ENCODE results near the gene DMKN. TPM values are rescaled to one million over a fixed set of nuclear protein-coding genes. Genes with fewer than 3 reads are reported as not detected.
A peak's percentile ranks its signal among the peaks of the same experiment; 100 is the strongest.

DMKN gene
- total RNA-seq: 10 to 100 TPM in 3 of 4 donors, 1 to 10 TPM in 1; 9.1 to 23.4 (median 15.7) TPM
- 22.8 TPM for polyA plus RNA-seq
- long read RNA-seq, donor 1, partial matches to known transcripts: 1 of 5 reads
- long read RNA-seq, donor 1, other reads (novel, unspliced or antisense): 4 of 5 reads
- long read RNA-seq, donor 2, partial matches to known transcripts: 0 of 4 reads
- long read RNA-seq, donor 2, other reads (novel, unspliced or antisense): 4 of 4 reads
- long read RNA-seq, donor 3, partial matches to known transcripts: 0 of 7 reads
- long read RNA-seq, donor 3, other reads (novel, unspliced or antisense): 6 of 7 reads
- long read RNA-seq, donor 4, partial matches to known transcripts: 1 of 7 reads
- long read RNA-seq, donor 4, other reads (novel, unspliced or antisense): 5 of 7 reads

GRCh38 chr19:35513628-35514281 is at the start of gene DMKN:
Gene DMKN, minus strand, starts transcription at chr19:35513649. Its CDS starts 174 bp downstream, at chr19:35513475.
- H3K4me3 ChIP-seq (ENCODE audit: low read length): no peak within 1 kb of the TSS
- H3K9me3 ChIP-seq (ENCODE audit: control insufficient read depth, low read length): no peaks in the 10 kb centered on the region
- ATAC-seq: no peak
- H3K27ac ChIP-seq (ENCODE audit: low read length): no peak within 1 kb of the TSS
- no peak for DNase-seq
- no peaks in the 10 kb centered on the region for H3K4me1 ChIP-seq (ENCODE audit: control insufficient read depth, insufficient read depth, low read length)
- intact Hi-C loops (cut with DNase I): loop anchor here in 1 of 4 donors (10.0 kb wide), 1 partner anchor 71 kb away; the partner anchor contains the start of gene PMIS2
- H3K27me3 ChIP-seq (ENCODE audit: control insufficient read depth, insufficient read depth): no peaks in the 10 kb centered on the region
- WGBS: 18% methylated on average over 15 of the region's 15 CpGs

- H3K9me3 ChIP-seq (ENCODE audit: control insufficient read depth, low read length): no peaks in the 10 kb centered on the region
- H3K27ac ChIP-seq (ENCODE audit: low read length): no peak overlapping the region
- 63% methylated on average over 2 of the region's 2 CpGs for WGBS
- intact Hi-C loops (cut with DNase I): no loop called here
- DNase-seq: no peak
- H3K4me1 ChIP-seq (ENCODE audit: control insufficient read depth, insufficient read depth, low read length): no peaks in the 10 kb centered on the region
- no peak for ATAC-seq
- no peak overlapping the region for H3K4me3 ChIP-seq (ENCODE audit: low read length)
- no peaks in the 10 kb centered on the region for H3K27me3 ChIP-seq (ENCODE audit: control insufficient read depth, insufficient read depth)
These were observed 49.3 kb upstream of the DMKN start for GRCh38 chr19:35562776-35563175.

- no peak overlapping the region for H3K4me3 ChIP-seq (ENCODE audit: low read length)
- H3K4me1 ChIP-seq (ENCODE audit: control insufficient read depth, insufficient read depth, low read length): no peaks in the 10 kb centered on the region
- intact Hi-C loops (cut with DNase I): no loop called here
- 57% methylated on average over 17 of the region's 17 CpGs for WGBS
- no peaks in the 10 kb centered on the region for H3K27me3 ChIP-seq (ENCODE audit: control insufficient read depth, insufficient read depth)
- H3K9me3 ChIP-seq (ENCODE audit: control insufficient read depth, low read length): no peaks in the 10 kb centered on the region
- no peak for ATAC-seq
- no peak overlapping the region for H3K27ac ChIP-seq (ENCODE audit: low read length)
- peak in 1 of 3 donors; percentile 11 for DNase-seq
These were observed 48.9 kb upstream of the DMKN start for GRCh38 chr19:35562336-35562735.

- Histone ChIP-seq H3K27me3 (ENCODE audit: control insufficient read depth, insufficient read depth) (no peaks in the 10 kb centered on the region), H3K4me1 (ENCODE audit: control insufficient read depth, insufficient read depth, low read length) (no peaks in the 10 kb centered on the region), H3K27ac (ENCODE audit: low read length) (no peak overlapping the region), H3K9me3 (ENCODE audit: control insufficient read depth, low read length) (no peaks in the 10 kb centered on the region), H3K4me3 (ENCODE audit: low read length) (no peak overlapping the region)
- DNase-seq: peak in 1 of 3 donors; percentile 19
- no peak for ATAC-seq
- 74% methylated on average over 6 of the region's 6 CpGs for WGBS
- intact Hi-C loops (cut with DNase I): no loop called here
These were observed 48.0 kb upstream of the DMKN start for GRCh38 chr19:35561436-35561835.

- ATAC-seq (no peak), DNase-seq (peak in 1 of 3 donors; percentile 12)
- H3K27me3 ChIP-seq (ENCODE audit: control insufficient read depth, insufficient read depth): no peaks in the 10 kb centered on the region
- 63% methylated on average over 6 of the region's 6 CpGs for WGBS
- no peak overlapping the region for H3K4me3 ChIP-seq (ENCODE audit: low read length)
- H3K9me3 ChIP-seq (ENCODE audit: control insufficient read depth, low read length): no peaks in the 10 kb centered on the region
- no peak overlapping the region for H3K27ac ChIP-seq (ENCODE audit: low read length)
- intact Hi-C loops (cut with DNase I): no loop called here
- no peaks in the 10 kb centered on the region for H3K4me1 ChIP-seq (ENCODE audit: control insufficient read depth, insufficient read depth, low read length)
These were observed 47.2 kb upstream of the DMKN start for GRCh38 chr19:35560677-35561076.

GRCh38 chr19:35560271-35560670 is 46.8 kb upstream of the DMKN start:
- intact Hi-C loops (cut with DNase I): no loop called here
- ATAC-seq (no peak), DNase-seq (peak in 1 of 3 donors; percentile 50)
- no peaks in the 10 kb centered on the region for H3K9me3 ChIP-seq (ENCODE audit: control insufficient read depth, low read length)
- 84% methylated on average over 18 of the region's 18 CpGs for WGBS
- no peak overlapping the region for H3K4me3 ChIP-seq (ENCODE audit: low read length)
- no peaks in the 10 kb centered on the region for H3K4me1 ChIP-seq (ENCODE audit: control insufficient read depth, insufficient read depth, low read length)
- H3K27ac ChIP-seq (ENCODE audit: low read length): no peak overlapping the region
- no peaks in the 10 kb centered on the region for H3K27me3 ChIP-seq (ENCODE audit: control insufficient read depth, insufficient read depth)

GRCh38 chr19:35559781-35560180 is 46.3 kb upstream of the DMKN start:
- H3K27me3 ChIP-seq (ENCODE audit: control insufficient read depth, insufficient read depth): no peaks in the 10 kb centered on the region
- H3K27ac ChIP-seq (ENCODE audit: low read length): no peak overlapping the region
- 89% methylated on average over 23 of the region's 23 CpGs for WGBS

GRCh38 chr19:35559281-35559659 is 45.8 kb upstream of the DMKN start:
- H3K27me3 ChIP-seq (ENCODE audit: control insufficient read depth, insufficient read depth): no peaks in the 10 kb centered on the region
- H3K9me3 ChIP-seq (ENCODE audit: control insufficient read depth, low read length): no peaks in the 10 kb centered on the region
- no peaks in the 10 kb centered on the region for H3K4me1 ChIP-seq (ENCODE audit: control insufficient read depth, insufficient read depth, low read length)
- ATAC-seq: no peak
- no peak for DNase-seq
- H3K4me3 ChIP-seq (ENCODE audit: low read length): no peak overlapping the region
- 68% methylated on average over 11 of the region's 11 CpGs for WGBS
- intact Hi-C loops (cut with DNase I): no loop called here
- no peak overlapping the region for H3K27ac ChIP-seq (ENCODE audit: low read length)

More at GRCh38 chr19:35559781-35560180, 46.3 kb upstream of the DMKN start:
- intact Hi-C loops (cut with DNase I): no loop called here
- DNase-seq (peak in 1 of 3 donors; percentile 33), ATAC-seq (no peak)
- Histone ChIP-seq H3K4me3 (ENCODE audit: low read length) (no peak overlapping the region), H3K4me1 (ENCODE audit: control insufficient read depth, insufficient read depth, low read length) (no peaks in the 10 kb centered on the region), H3K9me3 (ENCODE audit: control insufficient read depth, low read length) (no peaks in the 10 kb centered on the region)

GRCh38 chr19:35558400-35559280 is 45.2 kb upstream of the DMKN start:
- DNase-seq (peak in 1 of 3 donors; percentile 56), ATAC-seq (no peak)
- no peaks in the 10 kb centered on the region for H3K4me1 ChIP-seq (ENCODE audit: control insufficient read depth, insufficient read depth, low read length)
- no peaks in the 10 kb centered on the region for H3K27me3 ChIP-seq (ENCODE audit: control insufficient read depth, insufficient read depth)
- no peaks in the 10 kb centered on the region for H3K9me3 ChIP-seq (ENCODE audit: control insufficient read depth, low read length)
- WGBS: 31% methylated on average over 53 of the region's 53 CpGs
- intact Hi-C loops (cut with DNase I): no loop called here
- H3K4me3 ChIP-seq (ENCODE audit: low read length): peak overlapping the region; percentile 30
- no peak overlapping the region for H3K27ac ChIP-seq (ENCODE audit: low read length)

GRCh38 chr19:35557539-35558399 is 44.3 kb upstream of the DMKN start:
- intact Hi-C loops (cut with DNase I): no loop called here
- Histone ChIP-seq H3K27me3 (ENCODE audit: control insufficient read depth, insufficient read depth) (no peaks in the 10 kb centered on the region), H3K27ac (ENCODE audit: low read length) (no peak overlapping the region)

More at GRCh38 chr19:35557539-35558399, 44.3 kb upstream of the DMKN start:
- H3K9me3 ChIP-seq (ENCODE audit: control insufficient read depth, low read length): no peaks in the 10 kb centered on the region
- DNase-seq (peak; percentile 72 to 88 (median 86)), ATAC-seq (peak; percentile 62 to 83)
- WGBS: 3% methylated on average over 60 of the region's 60 CpGs
- peak overlapping the region; percentile 30 for H3K4me3 ChIP-seq (ENCODE audit: low read length)
- H3K4me1 ChIP-seq (ENCODE audit: control insufficient read depth, insufficient read depth, low read length): no peaks in the 10 kb centered on the region
